ENCODE data around the gene CATSPER3. TPM values are rescaled to one million over a fixed set of nuclear protein-coding genes. Genes with fewer than 3 reads are reported as not detected.

Gene CATSPER3
- total and polyA plus RNA-seq, 2 of the 8 experiments (the other 6 are each of a cell fraction or from before 2014, with no cell fraction given), result 0.62 TPM; not detected in 1

GRCh38 chr5:134935711-134936602 lies 31.8 kb upstream of the CATSPER3 start:
- CTCF ChIA-PET (ENCODE audit: partially characterized antibody), result interaction anchor here (0.8 to 1.9 kb wide), 5 partner anchors 12 to 255 kb away, joined by 3 to 6 read pairs (median 4); no protein-coding TSS in a partner anchor
- Histone ChIP-seq H3K18ac (ENCODE audit: extremely low read depth, low read length) (no peak overlapping the region), H2BK20ac (ENCODE audit: low read length) (no peak overlapping the region), H2AFZ (ENCODE audit: low read length) (no peak overlapping the region), H3K27ac (ENCODE audit: low read depth, low read length) (no peak overlapping the region), H3K9ac (replicated peaks in 1 of 4; ENCODE audit: extremely low read depth in 1 of 4, low read depth in 3 of 4, low read length in 3 of 4) (no peak overlapping the region), H2BK15ac (ENCODE audit: low read length) (no peak overlapping the region), H3K4me2 (ENCODE audit: insufficient read depth in 1 of 2, low read depth in 2 of 2, low read length in 2 of 2) (no peak overlapping the region), H3K14ac (ENCODE audit: insufficient read length) (no peak overlapping the region), H3K23me2 (ENCODE audit: low read depth, low read length) (no peaks in the 10 kb centered on the region), H4K20me1 (replicated peaks in 1 of 2; ENCODE audit: control insufficient read depth in 1 of 2, insufficient read depth in 2 of 2, low read length in 2 of 2) (no peaks in the 10 kb centered on the region), H3K23ac (ENCODE audit: insufficient read length) (no peak overlapping the region), H2BK5ac (ENCODE audit: low read depth, low read length) (no peak overlapping the region), H3K79me2 (ENCODE audit: control insufficient read depth in 1 of 2, insufficient read depth in 2 of 2, low read length in 2 of 2) (no peaks in the 10 kb centered on the region), H2BK120ac (replicated peaks; ENCODE audit: low read depth, low read length) (no peak overlapping the region), H4K91ac (replicated peaks; ENCODE audit: insufficient read length, low read length) (no peak overlapping the region), H3K4me1 (replicated peaks in 1 of 4; ENCODE audit: control insufficient read depth in 3 of 4, insufficient read depth in 4 of 4, low read length in 3 of 4) (no peaks in the 10 kb centered on the region), H3K79me1 (ENCODE audit: low read depth, low read length) (no peaks in the 10 kb centered on the region), H2BK12ac (ENCODE audit: low read depth, low read length) (no peak overlapping the region), H4K8ac (ENCODE audit: extremely low read depth, insufficient read depth, low read length) (no peak overlapping the region), H3K4ac (replicated peaks; ENCODE audit: insufficient read length, low read depth, low read length) (no peak overlapping the region), H4K5ac (ENCODE audit: insufficient read length, low read depth, low read length) (no peak overlapping the region), H2AK5ac (ENCODE audit: low read depth, low read length) (no peak overlapping the region), H3K9me3 (ENCODE audit: insufficient read depth in 2 of 2, low read depth in 1 of 2, low read length in 1 of 2) (no peaks in the 10 kb centered on the region), H3K27me3 (replicated peaks in 1 of 4; ENCODE audit: control insufficient read depth in 3 of 4, extremely low read depth in 1 of 4, insufficient read depth in 3 of 4, low read length in 3 of 4) (no peaks in the 10 kb centered on the region), H3K56ac (replicated peaks; ENCODE audit: insufficient read length, low read depth, low read length) (no peak overlapping the region), H3K36me3 (ENCODE audit: control insufficient read depth in 2 of 4, insufficient read depth in 4 of 4, low read length in 3 of 4) (peaks cover 0 to 4% (median 2%) of the 10 kb centered on the region in 4 experiments; a peak in 2 of 8 replicates), H3K4me3 (ENCODE audit: extremely low read depth in 1 of 4, insufficient read depth in 2 of 4, low read depth in 3 of 4, low read length in 4 of 4) (no peak overlapping the region)
- DNase-seq (ENCODE audit: low read depth in 1 of 2, low spot score in 2 of 2), result no peak
- POLR2A ChIA-PET (ENCODE audit: partially characterized antibody), result no interaction called here
- no peak for FAIRE-seq
- WGBS, 2 experiments (ENCODE audit: extremely low coverage in 1 of 2, insufficient coverage in 1 of 2, insufficient read length in 1 of 2, insufficient replicate concordance in 2 of 2, low coverage in 1 of 2, low lambda C conversion rate in 2 of 2, missing lambda C conversion rate in 1 of 2), result 94% methylated on average over 12 of the region's 12 CpGs; no CpG with 5 or more reads in 1 of the 2 experiments
- TF ChIP-seq SP4 (IDR thresholded peaks at IDR 0.05; ENCODE audit: low read length) (no peak), CTBP2 (IDR thresholded peaks at IDR 0.05; ENCODE audit: borderline replicate concordance, insufficient read depth, insufficient read length, low read length) (no peak), TBP (IDR thresholded peaks at IDR 0.05; ENCODE audit: low read depth, low read length) (no peak), SP2 (IDR thresholded peaks at IDR 0.05; ENCODE audit: low read length) (no peak), JUND (IDR thresholded peaks at IDR 0.05; ENCODE audit: low read length) (no peak), HDAC2 (IDR thresholded peaks at IDR 0.05; ENCODE audit: borderline replicate concordance in 1 of 2, low read depth in 2 of 2, low read length in 2 of 2) (no peak), ZNF274 (IDR thresholded peaks at IDR 0.05; ENCODE audit: borderline replicate concordance, extremely low read depth, low read length) (no peak), RNF2 (IDR thresholded peaks at IDR 0.05; ENCODE audit: borderline replicate concordance, low read depth, low read length, missing control alignments, poor library complexity, severe bottlenecking) (no peak), GABPA (IDR thresholded peaks at IDR 0.05; ENCODE audit: borderline replicate concordance, insufficient read depth, low read length) (no peak), RXRA (IDR thresholded peaks at IDR 0.05; ENCODE audit: insufficient read depth, low read depth, low read length) (no peak), EGR1 (IDR thresholded peaks at IDR 0.05; ENCODE audit: borderline replicate concordance, low read depth, low read length) (no peak), YY1 (IDR thresholded peaks at IDR 0.05; ENCODE audit: low read depth, low read length) (no peak)
